GM23338 (cell line): Measurements from ENCODE around the gene FYCO1. TPM values are rescaled to one million over a fixed set of nuclear protein-coding genes. Genes with fewer than 3 reads are reported as not detected.

Source experiments
- ATAC-seq: fragments of 200-7000 bp; cut with Tn5 transposase; 3 replicates; pipeline ENCODE4 v1.9.1; 2020
- DNase-seq: peaks from one replicate; pipeline ENCODE4 v3.0.0-alpha.2; 2015; ENCODE audit warnings: low spot score
- H2AFZ ChIP-seq: fragments of 200-600 bp; sonication (generic); 2 replicates; pipeline ENCODE4 v1.8.0; 2016; ENCODE audit warnings: antibody characterized with exemption, mild to moderate bottlenecking, moderate library complexity
- H3F3A ChIP-seq: fragments of 200-600 bp; sonication (generic); replicated peaks from 2 replicates; pipeline ENCODE4 v1.8.0; 2017; ENCODE audit warnings: antibody characterized with exemption, mixed run types, low read depth
- H3K27ac ChIP-seq: fragments of 200-600 bp; sonication (generic); 2 replicates; pipeline ENCODE4 v1.6.1; 2016; ENCODE audit warnings: low read depth
- H3K27me3 ChIP-seq: fragments of 200-600 bp; sonication (generic); 2 replicates; pipeline ENCODE4 v1.8.0; 2016; ENCODE audit warnings: mild to moderate bottlenecking, mixed run types, moderate library complexity; ENCODE audit not compliant: insufficient read depth
- H3K36me3 ChIP-seq: fragments of 200-600 bp; sonication (generic); 2 replicates; pipeline ENCODE4 v1.8.0; 2016; ENCODE audit warnings: mild to moderate bottlenecking; ENCODE audit not compliant: insufficient read depth
- H3K4me1 ChIP-seq: fragments of 200-600 bp; sonication (generic); 2 replicates; pipeline ENCODE4 v1.8.0; 2016; ENCODE audit warnings: mild to moderate bottlenecking, moderate library complexity; ENCODE audit not compliant: insufficient read depth
- H3K4me2 ChIP-seq: fragments of 200-600 bp; sonication (generic); 2 replicates; pipeline ENCODE4 v1.7.1; 2017; ENCODE audit warnings: mixed run types
- H3K4me3 ChIP-seq: fragments of 200-600 bp; sonication (generic); 2 replicates; pipeline ENCODE4 v1.6.1; 2016; ENCODE audit warnings: mixed run types
- H3K79me2 ChIP-seq: fragments of 200-600 bp; sonication (generic); replicated peaks from 2 replicates; pipeline ENCODE4 v1.8.0; 2017; ENCODE audit warnings: mild to moderate bottlenecking; ENCODE audit not compliant: insufficient read depth
- H3K9me2 ChIP-seq: fragments of 200-600 bp; sonication (generic); 2 replicates; pipeline ENCODE4 v1.8.0; 2017; ENCODE audit not compliant: insufficient read depth
- H4K20me1 ChIP-seq: fragments of 200-600 bp; sonication (generic); replicated peaks from 2 replicates; pipeline ENCODE4 v1.8.0; 2017; ENCODE audit warnings: mild to moderate bottlenecking; ENCODE audit not compliant: insufficient read depth
- H3K27ac Mint-ChIP-seq: 2 replicates; pipeline ENCODE4 v1.8.0; 2020; ENCODE audit warnings: inconsistent platforms, mild to moderate bottlenecking, moderate library complexity, mixed read lengths
- H3K27me3 Mint-ChIP-seq: 3 replicates; pipeline ENCODE4 v1.8.0; 2022; ENCODE audit warnings: low read depth, mild to moderate bottlenecking, moderate library complexity, mixed read lengths, inconsistent platforms; ENCODE audit not compliant: insufficient read depth, poor library complexity
- H3K36me3 Mint-ChIP-seq: 3 replicates; pipeline ENCODE4 v1.8.0; 2021; ENCODE audit warnings: low read depth, mild to moderate bottlenecking, inconsistent platforms, moderate library complexity, mixed read lengths
- H3K4me1 Mint-ChIP-seq: 3 replicates; pipeline ENCODE4 v1.8.0; 2020; ENCODE audit warnings: mild to moderate bottlenecking, inconsistent platforms, mixed read lengths
- H3K4me3 Mint-ChIP-seq: 3 replicates; pipeline ENCODE4 v1.8.0; 2021; ENCODE audit warnings: moderate library complexity, mild to moderate bottlenecking, inconsistent platforms, mixed read lengths
- H3K9me3 Mint-ChIP-seq: 3 replicates; pipeline ENCODE4 v1.8.0; 2020; ENCODE audit warnings: moderate library complexity, mild to moderate bottlenecking, inconsistent platforms, mixed read lengths
- CREB1 ChIP-seq: fragments of 250-450 bp; sonication (Bioruptor Pico); IDR thresholded peaks from 2 replicates; pipeline ENCODE4 v1.5.0; 2020; ENCODE audit warnings: low read depth, mild to moderate bottlenecking, moderate library complexity
- EZH2 ChIP-seq: fragments of 200-600 bp; sonication (generic); IDR thresholded peaks from one replicate; pipeline ENCODE4 v1.8.0; 2017; ENCODE audit warnings: antibody characterized with exemption, mild to moderate bottlenecking, low read depth; ENCODE audit not compliant: unreplicated experiment
- EZH2phosphoT487 ChIP-seq: fragments of 200-600 bp; sonication (generic); IDR thresholded peaks from one replicate; pipeline ENCODE4 v1.8.1; 2018; ENCODE audit warnings: antibody characterized with exemption; ENCODE audit not compliant: unreplicated experiment
- JUNB ChIP-seq: IDR thresholded peaks from one replicate; pipeline ENCODE4 v1.6.1; 2016; ENCODE audit warnings: antibody characterized with exemption; ENCODE audit not compliant: unreplicated experiment
- NANOG ChIP-seq: IDR thresholded peaks from 2 replicates; pipeline ENCODE4 v1.6.1; 2016; ENCODE audit warnings: antibody characterized with exemption, borderline replicate concordance
- POLR2AphosphoS5 ChIP-seq: IDR thresholded peaks from 2 replicates; pipeline ENCODE4 v1.6.1; 2016; ENCODE audit warnings: antibody characterized with exemption, low read depth
- STAT1 ChIP-seq: IDR thresholded peaks from one replicate; pipeline ENCODE4 v1.6.1; 2016; ENCODE audit warnings: antibody characterized with exemption; ENCODE audit not compliant: unreplicated experiment
- ZNF114 ChIP-seq: fragments of 250-450 bp; sonication (Bioruptor Pico); IDR thresholded peaks from 2 replicates; pipeline ENCODE4 v1.5.0; 2020; ENCODE audit warnings: mild to moderate bottlenecking, moderate library complexity
- ZNF331 ChIP-seq: fragments of 250-450 bp; sonication (Bioruptor Pico); IDR thresholded peaks from 2 replicates; pipeline ENCODE4 v1.5.0; 2020; ENCODE audit warnings: low read depth, mild to moderate bottlenecking, moderate library complexity
- polyA plus RNA-seq: library from polyadenylated mRNA; unstranded; fragments of >200 nt; fragmentation: Nextera tagmentation; extraction: Ambion mirVana; gene quantifications from 2 replicates; pipeline ENCODE4 v1.2.1, GENCODE V29; 2016
- total RNA-seq: library from RNA; depleted of rRNA; stranded (reverse); fragments of >200 nt; shearing (Covaris generic); gene quantifications from 2 replicates; pipeline ENCODE4 v1.2.3, GENCODE V29; 2014
- TF ChIP-seq, protein P1 (sequence below): IDR thresholded peaks from 2 replicates; pipeline ENCODE4 v1.6.1; 2016; ENCODE audit warnings: antibody characterized with exemption
- TF ChIP-seq, protein P2 (sequence below): fragments of 250-450 bp; sonication (Bioruptor Pico); IDR thresholded peaks from 2 replicates; pipeline ENCODE4 v1.5.0; 2020; ENCODE audit warnings: mild to moderate bottlenecking, moderate library complexity
- TF ChIP-seq, protein P3 (sequence below): IDR thresholded peaks from one replicate; pipeline ENCODE4 v1.6.1; 2018; ENCODE audit warnings: antibody characterized with exemption; ENCODE audit not compliant: unreplicated experiment
- TF ChIP-seq, protein P4 (sequence below), 2 experiments: fragments of 200-600 bp in 1 of 2; sonication (generic) in 1 of 2; conservative IDR thresholded peaks; 2 replicates each; pipeline versions ENCODE4 v1.5.1 to v1.6.1; 2016 to 2017; ENCODE audit warnings: antibody characterized with exemption in 2 of 2, low read depth in 2 of 2, mild to moderate bottlenecking in 2 of 2, moderate library complexity in 1 of 2

The FYCO1 gene
- total and polyA plus RNA-seq, 2 experiments from 2014 or later, result 4.5 to 17.2 TPM

DNA sequence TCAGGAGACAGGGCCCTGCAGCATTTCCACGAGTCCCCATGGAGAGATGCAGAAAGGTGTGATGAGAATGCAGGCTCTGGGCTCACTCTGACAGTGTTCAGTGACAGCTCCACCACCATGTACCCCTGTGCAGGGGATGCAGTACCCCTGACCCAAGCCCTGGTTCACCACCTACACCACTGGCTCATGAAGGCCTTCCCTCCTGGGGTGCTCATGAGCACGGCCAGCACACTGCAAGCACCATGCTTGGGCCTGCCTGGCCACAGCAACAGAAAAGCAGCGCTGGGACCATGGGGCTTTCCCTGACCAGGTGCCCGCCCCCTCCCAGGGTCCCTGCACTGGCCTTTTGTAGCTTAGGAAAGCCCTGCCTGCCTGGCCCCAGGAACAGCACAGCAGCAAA, 46.2 kb downstream of the FYCO1 start:
- H3K4me3 ChIP-seq, result no peak overlapping the region
- no peak overlapping the region for H3K27ac Mint-ChIP-seq
- no peak for ATAC-seq
- H3K4me2 ChIP-seq, result no peak overlapping the region
- no peak for TF ChIP-seq ZNF331 (CRISPR knock-in tag)
- TF ChIP-seq POLR2AphosphoS5, result no peak
- TF ChIP-seq CREB1 (CRISPR knock-in tag), result no peak
- TF ChIP-seq JUNB, result no peak
- TF ChIP-seq, protein P1, sequence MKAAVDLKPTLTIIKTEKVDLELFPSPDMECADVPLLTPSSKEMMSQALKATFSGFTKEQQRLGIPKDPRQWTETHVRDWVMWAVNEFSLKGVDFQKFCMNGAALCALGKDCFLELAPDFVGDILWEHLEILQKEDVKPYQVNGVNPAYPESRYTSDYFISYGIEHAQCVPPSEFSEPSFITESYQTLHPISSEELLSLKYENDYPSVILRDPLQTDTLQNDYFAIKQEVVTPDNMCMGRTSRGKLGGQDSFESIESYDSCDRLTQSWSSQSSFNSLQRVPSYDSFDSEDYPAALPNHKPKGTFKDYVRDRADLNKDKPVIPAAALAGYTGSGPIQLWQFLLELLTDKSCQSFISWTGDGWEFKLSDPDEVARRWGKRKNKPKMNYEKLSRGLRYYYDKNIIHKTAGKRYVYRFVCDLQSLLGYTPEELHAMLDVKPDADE, result no peak
- TF ChIP-seq EZH2phosphoT487, result no peak
- TF ChIP-seq, protein P2, sequence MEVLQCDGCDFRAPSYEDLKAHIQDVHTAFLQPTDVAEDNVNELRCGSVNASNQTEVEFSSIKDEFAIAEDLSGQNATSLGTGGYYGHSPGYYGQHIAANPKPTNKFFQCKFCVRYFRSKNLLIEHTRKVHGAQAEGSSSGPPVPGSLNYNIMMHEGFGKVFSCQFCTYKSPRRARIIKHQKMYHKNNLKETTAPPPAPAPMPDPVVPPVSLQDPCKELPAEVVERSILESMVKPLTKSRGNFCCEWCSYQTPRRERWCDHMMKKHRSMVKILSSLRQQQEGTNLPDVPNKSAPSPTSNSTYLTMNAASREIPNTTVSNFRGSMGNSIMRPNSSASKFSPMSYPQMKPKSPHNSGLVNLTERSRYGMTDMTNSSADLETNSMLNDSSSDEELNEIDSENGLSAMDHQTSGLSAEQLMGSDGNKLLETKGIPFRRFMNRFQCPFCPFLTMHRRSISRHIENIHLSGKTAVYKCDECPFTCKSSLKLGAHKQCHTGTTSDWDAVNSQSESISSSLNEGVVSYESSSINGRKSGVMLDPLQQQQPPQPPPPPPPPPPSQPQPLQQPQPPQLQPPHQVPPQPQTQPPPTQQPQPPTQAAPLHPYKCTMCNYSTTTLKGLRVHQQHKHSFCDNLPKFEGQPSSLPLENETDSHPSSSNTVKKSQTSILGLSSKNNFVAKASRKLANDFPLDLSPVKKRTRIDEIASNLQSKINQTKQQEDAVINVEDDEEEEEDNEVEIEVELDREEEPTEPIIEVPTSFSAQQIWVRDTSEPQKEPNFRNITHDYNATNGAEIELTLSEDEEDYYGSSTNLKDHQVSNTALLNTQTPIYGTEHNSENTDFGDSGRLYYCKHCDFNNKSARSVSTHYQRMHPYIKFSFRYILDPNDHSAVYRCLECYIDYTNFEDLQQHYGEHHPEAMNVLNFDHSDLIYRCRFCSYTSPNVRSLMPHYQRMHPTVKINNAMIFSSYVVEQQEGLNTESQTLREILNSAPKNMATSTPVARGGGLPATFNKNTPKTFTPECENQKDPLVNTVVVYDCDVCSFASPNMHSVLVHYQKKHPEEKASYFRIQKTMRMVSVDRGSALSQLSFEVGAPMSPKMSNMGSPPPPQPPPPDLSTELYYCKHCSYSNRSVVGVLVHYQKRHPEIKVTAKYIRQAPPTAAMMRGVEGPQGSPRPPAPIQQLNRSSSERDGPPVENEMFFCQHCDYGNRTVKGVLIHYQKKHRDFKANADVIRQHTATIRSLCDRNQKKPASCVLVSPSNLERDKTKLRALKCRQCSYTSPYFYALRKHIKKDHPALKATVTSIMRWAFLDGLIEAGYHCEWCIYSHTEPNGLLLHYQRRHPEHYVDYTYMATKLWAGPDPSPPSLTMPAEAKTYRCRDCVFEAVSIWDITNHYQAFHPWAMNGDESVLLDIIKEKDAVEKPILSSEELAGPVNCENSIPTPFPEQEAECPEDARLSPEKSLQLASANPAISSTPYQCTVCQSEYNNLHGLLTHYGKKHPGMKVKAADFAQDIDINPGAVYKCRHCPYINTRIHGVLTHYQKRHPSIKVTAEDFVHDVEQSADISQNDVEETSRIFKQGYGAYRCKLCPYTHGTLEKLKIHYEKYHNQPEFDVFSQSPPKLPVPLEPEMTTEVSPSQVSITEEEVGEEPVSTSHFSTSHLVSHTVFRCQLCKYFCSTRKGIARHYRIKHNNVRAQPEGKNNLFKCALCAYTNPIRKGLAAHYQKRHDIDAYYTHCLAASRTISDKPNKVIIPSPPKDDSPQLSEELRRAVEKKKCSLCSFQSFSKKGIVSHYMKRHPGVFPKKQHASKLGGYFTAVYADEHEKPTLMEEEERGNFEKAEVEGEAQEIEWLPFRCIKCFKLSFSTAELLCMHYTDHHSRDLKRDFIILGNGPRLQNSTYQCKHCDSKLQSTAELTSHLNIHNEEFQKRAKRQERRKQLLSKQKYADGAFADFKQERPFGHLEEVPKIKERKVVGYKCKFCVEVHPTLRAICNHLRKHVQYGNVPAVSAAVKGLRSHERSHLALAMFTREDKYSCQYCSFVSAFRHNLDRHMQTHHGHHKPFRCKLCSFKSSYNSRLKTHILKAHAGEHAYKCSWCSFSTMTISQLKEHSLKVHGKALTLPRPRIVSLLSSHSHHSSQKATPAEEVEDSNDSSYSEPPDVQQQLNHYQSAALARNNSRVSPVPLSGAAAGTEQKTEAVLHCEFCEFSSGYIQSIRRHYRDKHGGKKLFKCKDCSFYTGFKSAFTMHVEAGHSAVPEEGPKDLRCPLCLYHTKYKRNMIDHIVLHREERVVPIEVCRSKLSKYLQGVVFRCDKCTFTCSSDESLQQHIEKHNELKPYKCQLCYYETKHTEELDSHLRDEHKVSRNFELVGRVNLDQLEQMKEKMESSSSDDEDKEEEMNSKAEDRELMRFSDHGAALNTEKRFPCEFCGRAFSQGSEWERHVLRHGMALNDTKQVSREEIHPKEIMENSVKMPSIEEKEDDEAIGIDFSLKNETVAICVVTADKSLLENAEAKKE (CRISPR knock-in tag), result no peak
- TF ChIP-seq EZH2, result no peak
- TF ChIP-seq, protein P3, sequence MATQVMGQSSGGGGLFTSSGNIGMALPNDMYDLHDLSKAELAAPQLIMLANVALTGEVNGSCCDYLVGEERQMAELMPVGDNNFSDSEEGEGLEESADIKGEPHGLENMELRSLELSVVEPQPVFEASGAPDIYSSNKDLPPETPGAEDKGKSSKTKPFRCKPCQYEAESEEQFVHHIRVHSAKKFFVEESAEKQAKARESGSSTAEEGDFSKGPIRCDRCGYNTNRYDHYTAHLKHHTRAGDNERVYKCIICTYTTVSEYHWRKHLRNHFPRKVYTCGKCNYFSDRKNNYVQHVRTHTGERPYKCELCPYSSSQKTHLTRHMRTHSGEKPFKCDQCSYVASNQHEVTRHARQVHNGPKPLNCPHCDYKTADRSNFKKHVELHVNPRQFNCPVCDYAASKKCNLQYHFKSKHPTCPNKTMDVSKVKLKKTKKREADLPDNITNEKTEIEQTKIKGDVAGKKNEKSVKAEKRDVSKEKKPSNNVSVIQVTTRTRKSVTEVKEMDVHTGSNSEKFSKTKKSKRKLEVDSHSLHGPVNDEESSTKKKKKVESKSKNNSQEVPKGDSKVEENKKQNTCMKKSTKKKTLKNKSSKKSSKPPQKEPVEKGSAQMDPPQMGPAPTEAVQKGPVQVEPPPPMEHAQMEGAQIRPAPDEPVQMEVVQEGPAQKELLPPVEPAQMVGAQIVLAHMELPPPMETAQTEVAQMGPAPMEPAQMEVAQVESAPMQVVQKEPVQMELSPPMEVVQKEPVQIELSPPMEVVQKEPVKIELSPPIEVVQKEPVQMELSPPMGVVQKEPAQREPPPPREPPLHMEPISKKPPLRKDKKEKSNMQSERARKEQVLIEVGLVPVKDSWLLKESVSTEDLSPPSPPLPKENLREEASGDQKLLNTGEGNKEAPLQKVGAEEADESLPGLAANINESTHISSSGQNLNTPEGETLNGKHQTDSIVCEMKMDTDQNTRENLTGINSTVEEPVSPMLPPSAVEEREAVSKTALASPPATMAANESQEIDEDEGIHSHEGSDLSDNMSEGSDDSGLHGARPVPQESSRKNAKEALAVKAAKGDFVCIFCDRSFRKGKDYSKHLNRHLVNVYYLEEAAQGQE, result no peak
- TF ChIP-seq, protein P4, sequence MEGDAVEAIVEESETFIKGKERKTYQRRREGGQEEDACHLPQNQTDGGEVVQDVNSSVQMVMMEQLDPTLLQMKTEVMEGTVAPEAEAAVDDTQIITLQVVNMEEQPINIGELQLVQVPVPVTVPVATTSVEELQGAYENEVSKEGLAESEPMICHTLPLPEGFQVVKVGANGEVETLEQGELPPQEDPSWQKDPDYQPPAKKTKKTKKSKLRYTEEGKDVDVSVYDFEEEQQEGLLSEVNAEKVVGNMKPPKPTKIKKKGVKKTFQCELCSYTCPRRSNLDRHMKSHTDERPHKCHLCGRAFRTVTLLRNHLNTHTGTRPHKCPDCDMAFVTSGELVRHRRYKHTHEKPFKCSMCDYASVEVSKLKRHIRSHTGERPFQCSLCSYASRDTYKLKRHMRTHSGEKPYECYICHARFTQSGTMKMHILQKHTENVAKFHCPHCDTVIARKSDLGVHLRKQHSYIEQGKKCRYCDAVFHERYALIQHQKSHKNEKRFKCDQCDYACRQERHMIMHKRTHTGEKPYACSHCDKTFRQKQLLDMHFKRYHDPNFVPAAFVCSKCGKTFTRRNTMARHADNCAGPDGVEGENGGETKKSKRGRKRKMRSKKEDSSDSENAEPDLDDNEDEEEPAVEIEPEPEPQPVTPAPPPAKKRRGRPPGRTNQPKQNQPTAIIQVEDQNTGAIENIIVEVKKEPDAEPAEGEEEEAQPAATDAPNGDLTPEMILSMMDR (conservative IDR thresholded peaks at IDR 0.05; ENCODE audit: low read depth in 2 of 2), result no peak
- no peak for TF ChIP-seq STAT1
- TF ChIP-seq ZNF114 (CRISPR knock-in tag), result no peak
- TF ChIP-seq NANOG, result no peak
- peaks cover 76% of the 10 kb centered on the region for H3K36me3 Mint-ChIP-seq
- H3K79me2 ChIP-seq, result no peaks in the 10 kb centered on the region
- H3K4me1 Mint-ChIP-seq, result no peaks in the 10 kb centered on the region
- no peaks in the 10 kb centered on the region for H3K27me3 ChIP-seq
- no peak overlapping the region for H3K27ac ChIP-seq
- H3K9me3 Mint-ChIP-seq, result no peaks in the 10 kb centered on the region
- H3F3A ChIP-seq, result no peaks in the 10 kb centered on the region
- 0 out of 2 replicates have a peak, but pooled peaks cover 4% of the 10 kb centered on the region for H3K9me2 ChIP-seq
- H4K20me1 ChIP-seq, result no peaks in the 10 kb centered on the region
- no peak overlapping the region for H3K4me3 Mint-ChIP-seq
- DNase-seq, result no peak
- H3K27me3 Mint-ChIP-seq, result peaks cover 6% of the 10 kb centered on the region
- peaks cover 28% of the 10 kb centered on the region for H3K36me3 ChIP-seq
- no peak overlapping the region for H2AFZ ChIP-seq
- no peaks in the 10 kb centered on the region for H3K4me1 ChIP-seq
